HK-2 (cell line): ENCODE results near the gene YJU2.
"Not testable (repeated sequence)": the region's sequence is repeated elsewhere in the genome, so short reads cannot be mapped to it uniquely, and the experiment has no call there.

Source experiments
- DNase-seq: peaks from one replicate; pipeline ENCODE4 v3.0.0-alpha.2; 2018; ENCODE audit not compliant: unreplicated experiment

Gene YJU2

DNA sequence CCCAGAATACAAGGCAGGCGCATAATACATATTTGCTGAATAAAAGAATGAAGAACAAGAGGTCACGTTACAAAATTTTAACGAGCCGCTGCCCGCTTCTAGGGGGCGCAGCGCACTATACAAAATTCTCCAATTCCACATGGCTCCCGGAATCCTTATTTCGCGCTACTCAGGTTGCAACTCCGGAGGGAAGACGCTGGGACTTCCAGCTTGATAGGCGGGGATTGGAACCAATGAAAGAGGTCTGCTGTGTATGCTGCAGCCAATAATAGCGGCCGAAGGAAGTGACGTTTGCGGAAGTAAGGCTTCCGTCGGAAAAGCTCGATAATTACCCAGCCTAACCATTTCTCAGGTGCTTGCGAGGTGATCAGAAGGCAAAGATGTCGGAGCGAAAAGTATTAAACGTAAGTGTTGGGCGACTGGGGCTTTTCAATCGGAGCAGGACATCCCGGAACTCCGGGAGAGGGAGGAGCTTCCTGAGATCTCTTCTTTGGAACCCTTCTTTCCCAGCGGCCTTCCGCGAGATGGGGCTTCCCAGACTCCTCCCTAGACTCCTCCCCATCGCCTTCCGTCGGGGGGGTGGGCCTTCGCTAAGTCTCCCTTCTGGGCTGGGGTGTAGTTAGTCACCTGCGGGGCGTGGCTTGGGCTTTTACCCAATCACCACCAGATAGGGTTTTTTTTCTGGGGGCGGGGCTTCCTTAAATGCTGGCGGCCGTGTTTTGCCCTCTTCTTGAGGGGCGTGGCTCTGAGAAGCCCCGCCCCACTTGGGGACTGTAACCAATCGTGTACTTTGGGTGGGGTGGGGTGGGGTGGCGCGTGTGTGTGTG lies at the start of gene YJU2:
YJU2 (plus strand) TSS at position 314 of the 827 bp plus-strand sequence; CDS start at position 381, 67 bp downstream.
- peak; percentile 98 for DNase-seq

DNA sequence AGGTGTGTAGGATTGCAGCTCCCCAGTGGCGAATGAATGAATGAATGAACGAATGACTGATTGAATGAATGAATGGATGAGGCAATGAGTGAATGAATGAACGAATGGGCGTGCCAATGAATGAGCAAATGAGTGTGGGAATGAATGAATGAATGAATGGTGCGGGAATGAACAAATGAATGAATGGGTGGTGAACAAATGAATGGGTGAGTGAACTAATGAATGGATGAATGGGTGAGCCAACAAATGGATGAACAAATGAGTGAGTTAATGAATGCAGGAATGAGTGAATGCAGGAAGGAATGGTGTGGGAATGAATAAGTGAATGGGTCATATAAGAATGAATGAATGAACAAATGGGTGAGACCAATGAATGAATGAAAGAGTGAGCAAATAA lies 49.7 kb upstream of the YJU2 start:
- DNase-seq = no peak

DNA sequence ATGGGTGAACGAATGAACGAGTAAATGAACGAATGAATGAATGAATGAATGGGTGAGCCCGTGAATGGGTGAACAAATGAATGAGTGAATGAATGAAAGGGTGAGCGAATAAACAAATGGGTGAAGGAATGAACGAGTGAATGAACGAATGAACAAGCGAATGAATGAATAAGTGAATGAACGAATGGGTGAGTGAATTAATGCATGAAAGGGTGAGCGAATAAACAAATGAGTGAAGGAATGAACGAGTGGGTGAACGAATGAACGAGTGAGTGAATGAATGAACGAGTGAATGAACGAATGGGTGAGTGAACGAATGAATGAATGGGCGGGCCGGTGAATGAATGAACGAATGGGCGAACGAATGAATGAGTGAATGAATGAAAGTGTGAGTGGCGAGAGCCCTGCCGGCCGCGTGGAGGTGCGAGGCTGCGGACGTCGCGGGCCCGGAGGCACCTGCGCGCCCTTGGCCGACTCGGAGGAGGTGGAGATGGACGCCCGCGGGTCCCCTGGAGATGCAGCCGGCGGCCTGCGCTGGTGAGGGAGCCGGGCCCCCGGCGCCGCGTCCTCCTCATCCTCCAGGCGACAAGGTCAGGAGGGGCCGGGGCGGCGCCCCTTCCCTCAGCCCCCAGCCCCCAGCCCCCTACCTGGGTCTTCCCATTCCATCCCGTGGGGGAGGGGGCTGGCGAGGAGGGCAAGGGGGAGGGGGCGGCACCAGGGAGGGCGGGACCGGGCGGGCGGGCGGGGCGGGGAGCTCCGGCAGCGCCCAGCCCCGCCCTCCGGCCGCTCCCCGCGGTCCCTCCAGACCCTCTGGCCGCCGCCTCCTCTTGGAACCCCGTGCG lies 49.0 kb upstream of the YJU2 start:
- no peak for DNase-seq

GRCh38 chr19:4198467-4199126 lies 48.3 kb upstream of the YJU2 start:
- DNase-seq = no peak

DNA sequence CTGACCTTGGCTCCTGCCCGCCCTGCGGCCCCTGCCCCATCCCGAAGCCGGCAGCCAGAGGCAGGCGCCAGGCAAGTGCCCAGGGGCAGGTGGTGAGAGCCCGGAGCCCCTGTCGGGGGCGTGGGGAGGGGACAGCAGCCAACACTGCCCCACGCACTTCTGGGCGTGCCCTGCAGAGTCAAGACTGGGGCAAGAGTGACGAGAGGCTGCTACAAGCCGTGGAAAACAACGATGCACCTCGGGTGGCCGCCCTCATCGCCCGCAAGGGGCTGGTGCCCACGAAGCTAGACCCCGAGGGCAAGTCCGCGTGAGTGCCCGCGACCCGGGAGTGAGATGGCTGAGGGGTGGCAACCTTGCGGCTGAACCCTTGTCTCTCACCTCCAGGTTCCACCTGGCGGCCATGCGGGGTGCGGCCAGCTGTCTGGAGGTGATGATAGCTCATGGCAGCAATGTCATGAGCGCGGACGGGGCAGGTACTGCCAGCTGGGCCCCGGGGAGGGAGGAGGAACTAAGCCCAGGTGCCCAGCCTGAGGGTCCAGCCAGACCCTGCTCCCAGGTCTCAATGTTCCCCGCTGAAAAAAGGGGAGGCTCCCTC lies 47.1 kb upstream of the YJU2 start:
- no peak for DNase-seq

GRCh38 chr19:4200940-4201542 lies 45.8 kb upstream of the YJU2 start:
- no peak for DNase-seq

DNA sequence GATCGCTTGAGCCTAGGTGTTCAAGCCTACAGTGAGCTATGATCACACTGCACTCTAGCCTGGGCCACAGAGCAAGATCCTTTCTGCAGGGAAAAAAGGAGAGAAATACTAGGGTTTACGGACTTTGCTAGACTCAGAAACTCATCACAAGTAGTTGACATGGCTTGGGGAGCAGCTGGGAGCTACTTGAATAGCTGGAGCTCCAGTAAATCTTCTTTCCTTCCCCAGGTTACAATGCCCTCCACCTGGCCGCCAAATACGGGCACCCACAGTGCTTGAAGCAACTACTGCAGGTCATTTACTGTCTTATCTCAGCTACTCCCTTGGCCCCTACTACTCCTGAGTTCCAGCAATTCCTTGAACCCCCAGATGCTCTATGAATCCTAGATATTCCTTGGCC lies 45.1 kb upstream of the YJU2 start:
- no peak for DNase-seq

DNA sequence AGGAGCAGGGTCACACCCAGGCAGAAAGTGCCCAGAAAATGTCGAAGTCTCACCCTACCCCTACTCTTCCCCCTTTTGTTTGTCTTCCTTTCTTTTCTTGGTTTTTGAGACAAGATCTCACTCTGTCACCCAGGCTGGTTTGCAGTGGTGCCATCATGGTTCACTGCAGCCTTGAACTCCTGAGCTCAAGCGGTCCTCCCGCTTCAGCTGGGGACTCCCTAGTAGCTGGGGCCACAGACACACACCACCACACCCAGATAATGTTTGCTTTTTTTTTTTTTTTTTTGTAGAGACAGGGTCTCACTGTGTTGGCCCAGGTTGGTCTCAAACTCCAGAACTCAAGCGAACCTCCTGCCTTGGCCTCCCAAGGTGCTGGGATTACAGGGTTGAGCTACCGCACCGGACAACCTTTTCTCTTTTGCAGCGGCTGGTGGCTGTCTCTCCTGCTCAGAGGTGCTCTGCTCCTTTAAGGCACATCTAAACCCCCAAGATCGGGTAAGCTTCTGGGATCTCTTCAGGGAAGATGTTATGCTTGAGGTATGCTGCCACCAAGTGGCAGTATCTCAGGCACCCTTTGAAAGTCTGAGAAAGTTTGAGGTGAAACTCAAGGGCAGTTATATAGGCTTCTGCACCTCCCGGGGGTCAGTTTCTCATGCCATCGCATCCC lies 39.9 kb upstream of the YJU2 start:
- peak; percentile 26 for DNase-seq

GRCh38 chr19:4208385-4209094 lies 38.3 kb upstream of the YJU2 start:
- DNase-seq = peak; percentile 75

GRCh38 chr19:4210166-4210731 lies 36.6 kb upstream of the YJU2 start:
- DNase-seq = no peak

DNA sequence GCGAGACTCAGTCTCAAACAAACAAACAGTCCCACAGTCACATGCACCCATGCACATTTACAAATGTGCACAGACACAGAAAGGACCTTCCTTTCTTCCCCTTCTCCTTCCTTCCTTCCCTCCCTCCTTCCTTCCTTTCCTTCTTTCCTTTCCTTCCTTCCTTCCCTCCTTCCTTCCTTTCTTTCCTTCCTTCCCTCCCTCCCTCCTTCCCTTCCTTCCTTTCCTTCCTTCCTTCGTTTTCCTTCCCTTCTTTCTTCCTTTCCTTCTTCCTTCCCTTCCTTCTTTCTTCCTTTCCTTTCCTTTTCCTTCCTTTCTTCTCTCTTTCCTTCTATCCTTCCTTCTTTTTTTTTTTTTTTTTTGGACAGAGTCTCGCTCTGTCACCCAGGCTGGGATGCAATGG lies 33.8 kb upstream of the YJU2 start:
- no peak for DNase-seq

GRCh38 chr19:4215807-4216206 lies 31.1 kb upstream of the YJU2 start:
- DNase-seq = no peak

DNA sequence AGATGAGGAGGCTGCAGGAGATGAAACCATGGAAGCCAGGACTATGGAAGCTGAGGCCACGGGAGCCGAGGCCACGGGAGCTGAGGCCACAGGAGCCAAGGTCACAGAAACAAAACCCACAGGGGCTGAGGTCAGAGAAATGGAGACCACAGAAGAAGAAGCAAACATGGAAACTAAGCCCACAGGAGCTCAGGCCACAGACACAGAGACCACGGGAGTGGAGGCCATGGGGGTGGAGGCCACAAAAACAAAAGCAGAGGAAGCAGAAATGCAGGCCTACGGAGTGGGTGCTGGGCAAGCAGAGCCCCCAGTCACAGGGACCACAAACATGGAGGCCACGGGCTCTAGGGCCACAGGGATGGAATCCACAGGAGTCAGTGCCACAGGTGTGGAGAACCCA lies 30.0 kb upstream of the YJU2 start:
- DNase-seq = no peak

DNA sequence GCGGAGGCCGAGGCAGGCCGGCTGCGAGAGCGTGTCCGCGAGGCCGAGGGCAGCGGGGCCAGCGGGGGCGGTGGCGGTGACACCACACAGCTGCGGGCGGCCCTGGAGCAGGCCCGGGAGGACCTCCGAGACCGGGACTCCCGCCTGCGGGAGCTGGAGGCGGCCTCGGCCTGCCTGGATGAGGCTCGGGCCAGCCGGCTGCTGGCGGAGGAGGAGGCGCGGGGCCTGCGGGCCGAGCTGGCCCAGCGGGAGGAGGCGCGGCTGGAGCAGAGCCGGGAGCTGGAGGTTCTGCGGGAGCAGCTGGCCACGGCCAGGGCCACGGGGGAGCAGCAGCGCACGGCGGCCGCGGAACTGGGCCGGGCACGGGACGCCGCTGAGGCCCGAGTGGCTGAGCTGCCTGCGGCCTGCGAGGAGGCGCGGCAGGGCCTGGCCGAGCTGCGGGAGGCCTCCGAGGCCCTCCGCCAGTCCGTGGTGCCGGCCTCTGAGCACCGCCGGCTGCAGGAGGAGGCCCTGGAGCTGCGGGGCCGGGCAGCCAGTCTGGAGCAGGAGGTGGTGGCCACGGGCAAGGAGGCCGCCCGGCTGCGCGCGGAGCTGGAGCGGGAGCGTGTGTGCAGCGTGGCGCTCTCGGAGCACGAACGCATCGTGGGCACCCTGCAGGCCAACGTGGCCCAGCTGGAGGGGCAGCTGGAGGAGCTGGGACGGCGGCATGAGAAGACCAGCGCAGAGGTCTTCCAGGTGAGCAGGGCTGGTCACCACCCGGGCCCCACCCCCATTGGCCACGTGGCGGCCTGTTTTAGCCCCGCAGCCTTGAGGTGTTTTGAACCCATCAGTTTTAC lies 29.2 kb upstream of the YJU2 start:
- DNase-seq = no peak

DNA sequence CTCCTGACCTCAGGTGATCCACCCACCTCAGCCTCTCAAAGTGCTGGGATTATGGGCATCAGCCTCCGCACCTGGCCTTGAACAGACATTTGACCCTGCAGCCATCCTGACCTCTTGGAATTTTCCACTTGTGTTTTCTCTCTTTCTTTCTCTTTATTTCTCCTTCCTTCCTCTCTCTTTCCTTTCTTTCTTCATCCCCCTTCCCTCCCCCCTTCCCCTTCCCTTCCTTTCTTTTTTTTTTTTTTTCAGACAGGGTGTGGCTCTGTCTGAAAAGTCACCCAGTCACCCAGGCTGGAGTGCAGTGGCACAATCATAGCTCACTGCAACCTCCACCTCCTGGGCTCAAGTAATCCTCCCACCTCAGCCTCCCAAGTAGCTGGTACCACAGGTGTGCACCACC lies 28.4 kb upstream of the YJU2 start:
- DNase-seq = not testable (repeated sequence)

DNA sequence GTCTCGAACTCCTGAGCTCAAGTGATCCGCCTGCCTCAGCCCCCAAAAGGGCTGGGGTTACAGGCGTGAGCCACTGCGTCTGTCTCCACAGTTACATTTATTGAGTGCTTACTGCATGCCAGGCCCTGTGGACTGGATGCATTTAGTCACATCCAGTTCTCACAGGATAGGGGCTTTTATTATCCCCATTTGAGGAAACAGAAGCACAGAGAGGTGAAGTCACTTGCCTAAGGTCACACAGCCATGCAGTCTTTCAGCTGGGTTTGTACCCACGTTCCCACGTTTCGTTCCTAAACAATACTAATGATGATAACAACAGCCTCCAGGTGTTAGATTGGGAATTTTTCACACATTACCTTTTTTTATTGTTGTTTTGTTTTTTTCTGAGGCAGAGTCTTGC lies 26.7 kb upstream of the YJU2 start:
- no peak for DNase-seq

DNA sequence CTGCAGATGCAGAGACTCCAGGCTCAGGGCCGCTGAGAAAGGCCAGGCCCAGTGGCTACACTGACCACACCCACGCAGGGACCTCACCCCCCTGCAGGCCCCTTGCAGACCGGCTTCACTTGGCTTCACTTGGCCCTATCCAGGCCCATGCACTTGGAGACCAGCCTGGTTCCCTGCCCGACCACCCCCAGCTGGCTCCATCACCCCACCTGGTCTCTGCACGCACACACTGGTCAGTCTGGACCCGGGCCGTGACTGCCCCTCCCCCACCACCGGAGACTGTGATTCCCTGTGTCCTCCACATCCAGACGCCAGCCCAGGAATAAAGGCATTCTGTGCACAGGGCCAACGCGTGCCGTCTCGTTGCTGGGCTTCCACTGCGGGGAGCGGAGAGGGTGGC lies 22.4 kb upstream of the YJU2 start:
- no peak for DNase-seq

DNA sequence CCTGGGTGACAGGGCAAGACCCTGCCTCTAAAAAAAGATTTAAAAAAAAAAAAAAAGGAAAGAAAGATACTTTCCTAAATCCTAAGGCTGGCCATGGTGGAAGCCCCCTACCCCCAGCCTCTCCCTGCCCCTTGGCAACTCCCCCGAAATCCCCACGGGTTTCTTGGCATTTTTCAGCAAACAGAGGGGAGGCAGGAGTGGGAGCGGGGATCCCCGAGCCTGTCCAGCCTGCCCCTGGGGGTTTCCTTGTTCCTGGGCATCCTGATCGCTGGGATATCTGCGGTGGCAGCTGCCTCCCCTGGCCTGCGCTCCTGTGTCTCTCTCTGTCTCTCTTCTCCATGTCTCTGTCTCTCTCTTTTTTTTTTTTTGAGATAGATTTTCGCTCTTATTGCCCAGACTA lies 21.0 kb upstream of the YJU2 start:
- DNase-seq = no peak

DNA sequence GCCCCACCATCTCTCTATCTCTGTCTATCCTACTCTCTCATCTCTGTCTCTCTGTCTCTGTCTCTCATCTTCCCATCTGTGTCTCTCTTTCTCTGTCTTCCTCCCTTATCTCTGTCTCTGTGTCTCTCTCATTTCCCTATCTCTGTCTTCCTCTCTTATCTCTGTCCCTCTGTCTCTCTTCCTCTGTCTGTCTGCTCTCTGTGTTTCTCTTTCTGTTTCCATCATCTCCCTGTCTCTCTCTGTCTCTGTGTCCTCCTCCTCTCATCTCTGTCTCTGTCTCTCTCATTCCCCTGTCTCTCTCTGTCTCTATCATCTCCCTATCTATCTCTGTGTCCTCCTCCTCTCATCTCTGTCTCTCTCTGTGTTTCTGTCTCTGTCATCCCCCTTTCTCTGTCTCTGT lies 19.1 kb upstream of the YJU2 start:
- DNase-seq = no peak
